Endometrial microvascular endothelial cells (primary cell): Measurements from ENCODE around the gene TMTC2. TPM values are rescaled to one million over a fixed set of nuclear protein-coding genes. Genes with fewer than 3 reads are reported as not detected.

Experiments
- in situ Hi-C: cut with HindIII; loops from 2 replicates; pipeline ENCODE4 v1.10.0; 2017; ENCODE audit warnings: low sequenced_read_pairs, low pct_unique_long_range_greater_than_20kb; ENCODE audit errors: inconsistent ontology term
- total RNA-seq: library from RNA; depleted of rRNA; stranded (reverse); fragments of >200 nt; gene quantifications from one replicate; pipeline ENCODE4 v1.2.3, GENCODE V29; 2015; ENCODE audit errors: inconsistent ontology term

The TMTC2 gene
- total RNA-seq, 1 donor from 2014 or later, result 6.8 TPM

DNA sequence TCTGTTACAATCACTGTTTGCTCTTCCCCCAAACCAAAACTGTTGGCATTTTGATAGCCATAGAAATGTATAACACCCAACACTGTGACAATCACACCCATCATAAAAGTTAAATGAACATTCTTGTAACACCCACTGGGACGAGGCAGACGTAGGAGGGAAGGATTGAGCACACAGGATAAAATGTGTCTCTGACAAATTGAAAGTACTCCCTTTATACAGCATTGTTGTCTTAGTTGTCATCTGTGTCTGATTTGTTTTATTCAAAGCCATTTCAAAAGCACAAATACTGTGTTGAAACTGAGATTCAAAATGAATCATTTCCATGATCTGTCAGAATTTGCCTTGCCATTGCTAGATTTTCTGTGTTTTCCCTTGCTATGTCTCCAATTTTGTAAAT, 436.3 kb downstream of the TMTC2 start:
- in situ Hi-C loops, result no loop called here

DNA sequence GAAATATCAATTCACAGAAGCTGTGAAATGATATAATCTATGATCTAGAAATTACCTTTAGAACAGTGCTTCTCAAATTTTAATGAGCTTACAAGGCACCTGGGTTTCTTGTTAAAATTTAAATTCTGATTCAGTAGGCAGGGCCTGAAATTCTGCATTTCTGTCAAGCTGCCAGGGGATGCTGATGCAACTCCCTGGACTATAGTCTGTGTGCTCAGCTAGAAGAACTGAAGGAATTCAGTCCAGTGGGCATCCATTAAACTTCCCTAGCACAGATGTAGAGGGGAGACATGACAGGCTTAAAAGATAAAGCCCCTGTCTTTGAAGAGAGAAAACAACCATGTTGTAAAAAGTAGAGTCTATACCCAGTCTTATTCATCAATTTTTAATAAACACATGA, 441.8 kb downstream of the TMTC2 start:
- in situ Hi-C loops, result no loop called here

DNA sequence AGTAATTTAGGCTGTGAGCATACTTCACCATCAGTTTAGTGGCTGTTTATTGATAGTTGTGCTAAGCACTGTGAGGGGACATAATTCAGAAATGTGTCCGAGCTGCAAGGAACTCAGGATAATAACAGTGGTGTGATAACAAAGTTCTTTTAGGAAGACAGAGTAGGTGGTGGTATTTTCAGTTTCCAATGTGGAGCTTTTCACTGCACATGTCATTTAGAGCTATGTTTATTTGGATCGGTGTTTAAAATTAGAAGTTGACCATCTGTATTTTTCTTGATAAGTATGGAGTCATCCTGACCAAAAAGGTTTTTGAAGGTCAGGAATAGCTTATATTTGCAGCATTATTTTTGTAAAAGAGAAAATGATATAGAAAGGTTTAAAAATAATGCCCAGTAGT, 443.5 kb downstream of the TMTC2 start:
- in situ Hi-C loops, result no loop called here

DNA sequence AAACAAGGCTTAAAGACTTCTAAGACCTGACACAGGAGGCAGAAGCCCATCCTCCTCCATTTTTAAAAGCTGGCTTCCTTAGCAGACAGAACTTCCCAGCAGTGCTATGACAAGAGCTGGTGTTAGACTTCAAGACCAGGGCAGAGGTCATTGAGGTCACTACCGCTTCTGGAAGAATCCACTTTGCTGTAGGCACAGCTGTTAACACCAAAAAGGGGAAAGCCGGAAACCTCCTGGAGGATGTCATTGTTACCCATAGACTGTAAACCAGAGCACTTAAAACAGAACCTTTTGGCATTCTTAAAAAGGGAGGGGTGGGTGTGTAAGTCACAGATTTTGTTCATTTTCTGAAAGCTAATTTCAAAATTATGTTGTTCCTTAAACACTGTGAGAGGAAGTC, 445.7 kb downstream of the TMTC2 start:
- in situ Hi-C loops, result no loop called here

DNA sequence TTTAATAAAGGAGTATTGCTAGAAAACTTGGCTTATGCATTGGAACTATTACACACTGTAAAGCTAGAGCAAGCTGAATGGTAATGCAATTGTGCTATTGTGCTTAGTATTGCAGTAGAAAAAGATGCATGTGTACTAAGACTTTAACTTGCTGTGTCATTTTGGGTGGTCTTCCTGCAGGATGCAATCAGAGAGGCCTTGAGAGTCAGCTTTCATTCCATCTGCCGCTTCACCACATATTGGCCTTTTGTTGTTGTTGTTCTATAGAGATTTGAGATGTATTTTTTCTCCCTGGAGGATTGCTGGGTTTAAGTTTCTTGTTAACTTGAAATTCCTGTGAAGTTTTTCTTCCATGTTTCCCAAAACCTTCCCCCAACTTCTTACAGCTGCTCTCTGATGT, 449.7 kb downstream of the TMTC2 start:
- in situ Hi-C loops, result no loop called here

DNA sequence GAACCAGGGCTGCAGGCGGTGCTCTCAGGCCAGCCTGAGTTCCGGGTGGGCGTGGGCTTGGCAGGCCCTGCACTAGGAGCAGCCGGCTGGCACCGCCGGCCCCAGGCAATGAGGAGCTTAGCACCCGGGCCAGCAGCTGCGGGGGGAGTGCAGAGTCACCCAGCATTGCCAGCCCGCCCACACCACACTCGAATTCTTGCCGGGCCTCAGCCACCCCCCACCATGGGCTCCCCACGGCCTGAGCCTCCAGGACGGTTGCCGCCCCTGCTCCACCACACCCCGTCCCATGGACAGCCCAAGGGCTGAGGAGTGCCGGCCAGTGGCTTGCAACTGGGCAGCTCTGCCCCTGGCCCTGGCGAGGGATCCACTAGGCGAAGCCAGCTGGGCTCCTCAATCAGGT, 453.4 kb downstream of the TMTC2 start:
- in situ Hi-C loops, result no loop called here

DNA sequence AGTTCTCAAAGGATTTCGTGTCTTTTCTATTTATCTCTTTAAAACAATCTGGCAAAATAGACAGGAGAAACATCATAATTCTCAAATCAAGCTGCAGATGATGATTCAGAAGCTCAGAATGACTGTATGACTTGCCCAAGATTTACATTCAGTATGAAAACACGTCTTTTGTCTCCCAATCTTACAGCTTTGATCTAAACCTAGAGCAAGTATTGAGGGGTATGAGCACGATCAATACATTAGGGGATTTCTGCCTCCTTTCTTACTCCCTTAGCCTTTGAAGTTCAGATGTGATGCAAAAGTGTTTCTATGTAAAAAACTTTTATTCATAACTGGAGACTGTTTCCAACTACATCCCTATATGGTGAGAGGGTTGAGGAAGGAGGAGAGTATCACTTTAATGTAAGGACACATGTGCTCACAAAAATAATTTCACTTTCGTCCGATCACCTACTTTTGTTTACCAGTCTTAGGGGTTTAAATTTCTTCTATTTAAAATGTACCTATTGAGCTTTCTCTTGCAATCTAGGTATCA, 454.8 kb downstream of the TMTC2 start:
- in situ Hi-C loops, result no loop called here

DNA sequence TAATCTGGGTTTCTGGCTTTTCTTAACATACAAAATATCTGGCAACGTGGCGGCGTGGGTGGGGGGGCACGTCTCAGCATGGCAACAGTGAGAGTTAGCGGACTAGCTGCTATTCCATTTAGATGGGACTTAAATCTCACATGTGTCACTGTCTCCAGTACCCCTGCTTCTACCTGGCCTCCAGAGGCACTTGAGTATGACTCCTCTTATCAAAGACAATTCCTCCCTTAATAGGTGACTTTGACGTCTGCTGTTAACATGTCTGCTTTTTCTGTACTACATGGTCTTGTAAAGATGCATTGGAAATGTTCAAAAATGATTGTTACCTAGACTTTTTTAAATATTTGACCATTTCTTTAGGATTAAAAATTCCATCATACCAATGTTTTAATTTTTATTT, 456.2 kb downstream of the TMTC2 start:
- in situ Hi-C loops, result no loop called here

DNA sequence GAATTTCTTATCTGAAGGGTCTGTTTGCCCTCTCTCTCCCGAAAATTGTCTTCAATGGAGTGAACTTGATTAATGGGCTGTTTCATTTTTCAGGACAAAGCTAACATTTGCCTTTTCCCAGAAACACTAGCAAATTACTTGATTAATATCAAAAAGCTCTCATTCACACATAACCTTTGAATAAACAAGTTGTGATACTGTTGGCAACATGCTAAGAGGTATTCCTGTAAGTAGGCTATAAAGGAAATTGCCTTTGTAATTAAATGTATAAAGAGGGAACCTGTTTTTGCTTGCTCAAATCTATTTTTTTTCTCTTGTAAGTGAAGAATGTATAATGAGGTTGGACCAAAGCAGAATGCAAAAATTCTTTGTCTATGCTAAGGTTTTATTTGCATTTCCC, 457.2 kb downstream of the TMTC2 start:
- in situ Hi-C loops, result no loop called here

DNA sequence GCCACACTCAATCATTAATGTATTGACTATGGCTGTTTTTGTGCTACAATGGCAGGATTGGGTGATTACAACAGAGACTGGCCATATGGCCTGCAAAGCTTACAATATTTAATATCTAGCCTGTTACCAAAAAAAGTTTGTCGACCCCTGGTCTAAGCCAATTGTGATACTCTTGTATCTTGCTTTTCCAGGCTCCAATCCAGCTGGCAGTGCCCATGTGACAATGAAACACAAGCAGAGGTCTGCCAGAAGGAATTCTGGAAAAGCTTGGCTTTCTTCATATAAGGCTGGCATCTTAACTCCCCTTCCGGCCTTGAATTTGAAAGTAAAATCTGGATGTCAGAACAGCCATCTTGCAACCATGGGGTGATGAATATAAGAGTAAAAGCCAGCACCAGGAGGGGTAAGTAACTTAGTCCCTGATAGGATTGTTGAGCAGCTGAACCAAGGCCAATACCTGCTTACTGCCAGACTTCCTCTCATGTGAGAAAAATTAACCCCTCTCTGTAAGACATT, 458.7 kb downstream of the TMTC2 start:
- in situ Hi-C loops, result no loop called here

DNA sequence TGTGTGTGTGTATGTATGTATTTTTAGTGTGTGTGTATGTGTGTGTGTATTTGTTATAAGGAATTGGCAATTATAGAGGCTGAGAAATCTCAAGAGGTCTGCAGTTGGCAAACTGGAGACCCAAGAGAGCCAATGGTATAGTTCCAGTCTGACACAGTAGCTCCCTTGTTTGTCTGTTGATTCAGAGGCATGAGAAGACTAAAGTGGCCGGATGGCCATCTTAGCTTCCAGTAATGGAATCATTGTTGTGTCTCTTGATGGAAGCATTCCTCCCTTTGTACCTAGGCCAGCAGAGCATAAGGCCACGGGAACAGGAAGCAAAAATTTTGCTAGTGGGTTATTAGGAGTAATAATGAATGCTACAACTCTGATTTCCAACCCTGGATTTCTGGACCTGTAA, 460.6 kb downstream of the TMTC2 start:
- in situ Hi-C loops, result no loop called here

DNA sequence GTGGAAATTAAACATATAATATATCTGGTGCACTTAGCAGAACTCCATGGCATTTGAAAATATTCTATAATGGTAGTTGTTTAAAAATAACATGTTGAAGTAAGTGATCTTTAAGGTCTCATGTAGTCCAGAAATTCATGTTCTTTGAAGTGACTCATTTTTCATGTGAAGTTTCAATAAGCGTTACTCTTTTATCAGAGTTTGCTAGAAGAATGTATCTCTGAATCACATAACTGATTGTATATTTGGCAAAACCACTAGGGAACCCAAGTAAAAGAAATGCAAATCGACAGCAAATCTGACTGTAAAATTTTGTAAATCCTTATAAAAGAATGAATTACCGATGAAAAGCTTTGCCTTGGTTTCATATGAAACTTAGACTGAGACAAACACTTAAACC, 463.3 kb downstream of the TMTC2 start:
- in situ Hi-C loops, result no loop called here

DNA sequence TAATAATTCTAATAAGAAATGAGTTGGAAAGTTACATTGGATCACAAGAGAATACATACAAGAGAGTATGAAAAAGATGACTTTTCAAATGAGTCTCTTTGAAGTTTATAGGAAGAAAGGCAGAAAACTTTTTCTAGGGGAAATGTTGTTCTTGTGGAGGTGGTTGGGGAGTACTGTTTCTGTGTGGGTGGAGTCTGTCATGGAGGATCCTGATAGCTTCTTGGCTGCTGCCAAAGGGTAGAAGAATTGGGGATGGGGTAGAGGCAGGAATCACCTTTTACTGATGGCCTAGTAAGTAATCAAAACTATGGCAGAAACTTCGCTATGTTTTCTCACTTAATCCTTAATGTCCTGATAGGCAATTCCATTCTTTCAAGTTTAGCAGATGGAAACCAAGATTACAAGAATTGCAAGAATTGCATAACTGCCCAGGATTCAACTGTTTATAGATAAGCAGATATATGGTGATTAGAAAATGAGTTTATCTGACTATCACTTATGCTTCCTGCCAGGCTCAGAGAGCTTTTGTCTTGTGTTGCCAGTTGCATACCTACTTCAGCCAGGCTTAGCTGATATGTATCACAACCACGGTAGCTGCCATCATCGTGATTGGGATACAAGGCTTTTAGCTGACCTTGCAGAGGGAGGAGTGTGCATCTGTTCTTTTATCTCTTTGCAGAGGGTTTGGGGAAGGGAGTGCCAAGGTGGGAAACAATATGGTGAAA, 463.9 kb downstream of the TMTC2 start:
- in situ Hi-C loops, result no loop called here

DNA sequence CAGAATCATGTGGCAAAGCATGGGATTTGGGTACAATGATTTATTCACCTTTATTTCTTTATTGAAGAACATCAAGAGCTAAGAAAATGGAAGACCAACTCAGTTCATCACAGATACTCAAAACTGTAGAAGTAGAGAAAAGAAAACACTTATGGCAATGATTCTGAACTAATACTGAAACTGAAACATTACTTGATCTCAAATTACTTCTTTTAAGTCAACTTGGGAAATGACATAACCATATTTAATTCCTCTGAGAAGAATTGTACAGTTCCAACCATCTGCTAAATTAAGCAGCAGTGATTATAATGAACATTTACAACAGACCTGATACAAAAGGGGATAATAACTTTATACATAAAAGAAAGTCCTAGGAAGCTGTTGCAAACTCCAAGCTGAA, 466.5 kb downstream of the TMTC2 start:
- in situ Hi-C loops, result no loop called here

DNA sequence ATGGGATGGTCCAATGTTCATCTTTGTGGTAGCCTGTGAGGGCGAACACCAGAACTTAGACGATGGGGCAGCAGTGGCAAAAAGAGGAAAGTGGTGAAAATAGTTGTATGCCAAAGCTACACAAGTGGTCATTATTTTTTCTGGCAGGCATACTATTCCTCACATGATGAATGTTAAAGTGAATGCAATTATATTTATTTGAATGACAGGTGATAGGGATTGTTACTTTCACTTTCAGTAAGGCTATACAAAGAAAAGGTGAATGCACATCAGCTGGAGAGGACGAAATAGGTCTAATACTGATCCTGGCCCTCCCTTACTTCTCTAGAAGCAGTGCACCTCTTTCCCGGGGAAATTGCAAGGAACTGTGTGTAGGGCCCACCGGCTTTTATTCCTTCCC, 470.1 kb downstream of the TMTC2 start:
- in situ Hi-C loops, result no loop called here

DNA sequence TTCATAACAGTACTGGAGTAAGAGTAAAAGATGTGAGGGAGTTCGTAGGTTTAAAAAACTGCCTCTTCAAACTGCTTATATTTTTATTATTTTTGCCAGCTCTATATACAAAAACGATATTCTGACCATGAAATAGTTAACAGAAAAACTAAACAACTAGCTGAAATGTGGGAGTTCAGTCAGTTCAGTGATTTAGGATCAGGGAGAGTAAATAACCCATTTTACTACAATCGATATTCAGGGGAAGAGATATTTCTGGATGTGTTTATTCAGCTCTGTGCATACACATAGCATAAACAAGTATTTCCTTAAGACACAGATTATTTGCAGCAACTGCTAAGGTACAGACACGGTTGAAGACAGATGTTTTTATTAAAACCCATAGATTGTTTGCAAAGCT, 470.9 kb downstream of the TMTC2 start:
- in situ Hi-C loops, result no loop called here

DNA sequence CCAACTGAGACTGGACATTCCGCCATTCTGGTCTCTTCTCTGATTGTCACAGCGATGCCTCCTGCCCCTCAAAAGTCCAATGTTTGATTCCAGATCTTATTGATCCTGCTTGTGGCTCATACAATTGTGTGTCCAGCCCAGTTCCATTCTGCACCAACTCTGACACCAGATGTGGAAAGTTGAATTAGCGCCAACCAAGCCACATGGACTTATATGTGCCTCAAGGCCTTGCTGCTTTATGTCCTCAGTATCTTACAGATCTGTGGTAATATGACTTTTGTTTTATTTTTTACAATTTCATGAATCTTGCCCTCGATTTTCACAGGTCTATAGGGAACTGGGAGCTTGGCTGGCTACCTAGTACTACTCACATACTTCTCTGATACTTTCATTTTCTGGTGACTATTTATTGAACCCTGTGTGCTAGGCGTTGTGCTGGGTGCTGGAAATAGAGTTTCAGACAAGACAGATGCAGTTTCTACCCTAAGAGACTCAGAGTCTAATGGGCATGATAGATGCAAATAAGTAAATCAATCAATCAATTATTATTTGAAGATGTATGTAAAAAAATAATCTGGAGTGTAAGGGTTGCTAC, 472.0 kb downstream of the TMTC2 start:
- in situ Hi-C loops, result no loop called here

DNA sequence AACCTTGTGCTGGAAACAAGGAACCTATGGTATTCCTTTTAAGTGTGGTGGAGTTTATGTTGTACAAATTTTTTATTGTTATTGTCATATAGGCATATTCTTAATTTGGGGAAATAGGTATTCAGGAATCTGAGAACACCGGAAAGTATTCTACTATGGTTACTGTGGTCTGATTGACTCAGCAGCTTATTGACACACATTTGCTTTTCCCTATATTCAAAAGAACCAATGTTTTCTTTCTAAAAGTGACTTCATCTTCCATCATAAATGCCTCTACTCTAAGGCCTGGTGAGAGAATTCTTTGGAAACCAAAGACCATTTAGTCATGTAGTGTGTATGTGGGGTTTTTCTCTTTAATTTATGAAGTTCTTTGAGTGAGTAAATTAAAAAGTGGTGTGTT, 474.8 kb downstream of the TMTC2 start:
- in situ Hi-C loops, result no loop called here

DNA sequence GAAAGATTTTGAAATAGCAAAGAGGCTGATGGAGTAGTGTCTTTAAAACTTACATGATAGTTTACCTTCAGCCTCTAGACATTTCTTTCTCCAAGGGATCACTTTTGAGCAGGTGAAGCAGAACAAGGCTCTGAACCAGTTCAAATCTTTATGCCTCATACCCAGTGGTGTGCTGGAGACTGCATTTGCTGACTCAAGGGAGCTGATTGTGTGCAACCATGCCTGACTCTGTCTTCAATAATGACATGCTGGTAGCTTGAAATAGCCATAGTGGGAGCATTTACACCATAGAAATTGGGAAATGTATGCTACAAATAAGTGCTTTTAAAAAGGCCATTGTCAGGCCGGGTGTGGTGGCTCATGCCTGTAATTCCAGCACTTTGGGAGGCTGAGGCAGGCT, 482.0 kb downstream of the TMTC2 start:
- in situ Hi-C loops, result no loop called here

DNA sequence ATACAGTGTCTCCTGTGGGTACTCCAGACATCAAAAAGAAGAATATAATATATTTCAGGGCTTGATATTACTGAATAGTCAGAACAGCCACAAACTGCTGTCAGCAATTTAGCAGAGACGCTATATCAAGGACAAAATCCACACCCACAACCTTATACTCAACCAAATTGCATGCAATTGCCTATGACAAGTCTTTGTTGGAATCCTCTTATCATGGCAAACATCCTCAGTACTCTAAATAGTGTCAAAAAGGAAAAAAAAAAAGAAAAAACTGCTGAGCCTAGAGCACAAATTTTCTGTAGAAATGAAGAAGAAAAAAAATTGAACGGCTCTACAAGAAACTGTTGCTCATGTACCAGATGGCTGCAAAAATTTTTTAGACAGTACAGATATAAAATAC, 485.7 kb downstream of the TMTC2 start:
- in situ Hi-C loops, result no loop called here
